DND-41 (cell line): Measurements from ENCODE around the gene PER1.

Experiments used
- CTCF ChIP-seq: IDR thresholded peaks from 2 replicates; pipeline ENCODE4 v1.5.1; 2012; ENCODE audit warnings: borderline replicate concordance, low read length, moderate library complexity, mild to moderate bottlenecking; ENCODE audit not compliant: poor library complexity, severe bottlenecking; ENCODE audit errors: extremely low read depth
- EZH2 ChIP-seq: IDR thresholded peaks from 3 replicates; pipeline ENCODE4 v1.6.1; 2012; ENCODE audit warnings: borderline replicate concordance, low read depth, mild to moderate bottlenecking, moderate library complexity, low read length, inconsistent platforms; ENCODE audit not compliant: severe bottlenecking

GRCh38 chr17:8118769-8119580 is 33.2 kb downstream of the PER1 start:
- peak; percentile 86 for TF ChIP-seq CTCF
- no peak for TF ChIP-seq EZH2
